GM18909 (cell line): ENCODE results near the gene IFITM2.
"Not testable (repeated sequence)": the region's sequence is repeated elsewhere in the genome, so short reads cannot be mapped to it uniquely, and the experiment has no call there.

Experiments used
- ATAC-seq: cut with Tn5 transposase; IDR thresholded peaks from one replicate; pipeline ENCODE4 v1.9.1; 2021; ENCODE audit warnings: mild to moderate bottlenecking; ENCODE audit not compliant: unreplicated experiment, poor library complexity

IFITM2 gene

GRCh38 chr11:280706-281485 lies 26.7 kb upstream of the IFITM2 start:
- no peak for ATAC-seq

GRCh38 chr11:281486-282161 lies 26.0 kb upstream of the IFITM2 start:
- no peak for ATAC-seq

GRCh38 chr11:282171-282570 lies 25.4 kb upstream of the IFITM2 start:
- ATAC-seq: no peak

- ATAC-seq: no peak
These were observed 24.8 kb upstream of the IFITM2 start for GRCh38 chr11:282630-283360.

GRCh38 chr11:283405-284104 lies 24.1 kb upstream of the IFITM2 start:
- no peak for ATAC-seq

- ATAC-seq: no peak
These were observed 23.3 kb upstream of the IFITM2 start for GRCh38 chr11:284105-285020.

- no peak for ATAC-seq
These were observed 22.4 kb upstream of the IFITM2 start for GRCh38 chr11:285021-285893.

GRCh38 chr11:285894-286220 lies 21.8 kb upstream of the IFITM2 start:
- no peak for ATAC-seq

GRCh38 chr11:286977-287820 lies 20.4 kb upstream of the IFITM2 start:
- not testable (repeated sequence) for ATAC-seq

- ATAC-seq: no peak
These were observed 19.7 kb upstream of the IFITM2 start for GRCh38 chr11:287821-288477.

- peak; percentile 58 for ATAC-seq
These were observed 18.9 kb upstream of the IFITM2 start, which contains the start of gene PGGHG for GRCh38 chr11:288478-289397. TSS of gene PGGHG (plus strand) at chr11:289126. CDS start at chr11:289817, 691 bp downstream.

GRCh38 chr11:289398-289711 lies 18.3 kb upstream of the IFITM2 start:
- no peak for ATAC-seq

- ATAC-seq: no peak
These were observed 17.6 kb upstream of the IFITM2 start for GRCh38 chr11:289712-290620.

- ATAC-seq: no peak
These were observed 16.9 kb upstream of the IFITM2 start for GRCh38 chr11:290621-291231.
